HEK293 (cell line): ENCODE results near the gene OPN1MW3.
"Not testable (repeated sequence)": the region's sequence is repeated elsewhere in the genome, so short reads cannot be mapped to it uniquely, and the experiment has no call there.

Experiments used
- ELK4 ChIP-seq: IDR thresholded peaks from 2 replicates; pipeline ENCODE4 v1.6.1; 2011; ENCODE audit warnings: mild to moderate bottlenecking, low read depth, low read length, borderline replicate concordance
- GLI2 ChIP-seq: fragments of 450-650 bp; formaldehyde crosslinking; IDR thresholded peaks from 2 replicates; pipeline ENCODE4; 2017; ENCODE audit warnings: missing biosample characterization, missing genetic modification characterization, low read depth, borderline replicate concordance
- GLIS1 ChIP-seq: fragments of 450-650 bp; formaldehyde crosslinking; IDR thresholded peaks from 2 replicates; pipeline ENCODE4 v1.5.1; 2016; ENCODE audit warnings: missing biosample characterization, missing genetic modification characterization
- KLF17 ChIP-seq: fragments of 450-650 bp; formaldehyde crosslinking; IDR thresholded peaks from 2 replicates; pipeline ENCODE4 v1.5.1; 2016; ENCODE audit warnings: missing biosample characterization, missing genetic modification characterization
- PRDM6 ChIP-seq: fragments of 450-650 bp; formaldehyde crosslinking; IDR thresholded peaks from 2 replicates; pipeline ENCODE4 v1.5.1; 2017; ENCODE audit warnings: missing biosample characterization, missing genetic modification characterization
- ZNF133 ChIP-seq: fragments of 450-650 bp; formaldehyde crosslinking; IDR thresholded peaks from 2 replicates; pipeline ENCODE4 v1.5.1; 2016; ENCODE audit warnings: missing biosample characterization, missing genetic modification characterization
- ZNF48 ChIP-seq: fragments of 450-650 bp; formaldehyde crosslinking; IDR thresholded peaks from 2 replicates; pipeline ENCODE4 v1.5.1; 2016; ENCODE audit warnings: missing biosample characterization, missing genetic modification characterization
- ZNF510 ChIP-seq: fragments of 450-650 bp; formaldehyde crosslinking; IDR thresholded peaks from 2 replicates; pipeline ENCODE4 v1.5.1; 2018; ENCODE audit warnings: mild to moderate bottlenecking, missing genetic modification characterization, missing biosample characterization; ENCODE audit not compliant: insufficient replicate concordance
- ZNF660 ChIP-seq: fragments of 450-650 bp; IDR thresholded peaks from 2 replicates; pipeline ENCODE4 v1.5.1; 2018; ENCODE audit warnings: missing biosample characterization, mild to moderate bottlenecking, missing genetic modification characterization
- ZNF670 ChIP-seq: fragments of 450-650 bp; formaldehyde crosslinking; IDR thresholded peaks from 2 replicates; pipeline ENCODE4 v1.5.1; 2016; ENCODE audit warnings: missing biosample characterization, missing genetic modification characterization, low read depth
- TF ChIP-seq, protein P1 (sequence below): fragments of 450-650 bp; formaldehyde crosslinking; IDR thresholded peaks from 2 replicates; pipeline ENCODE4 v1.5.1; 2016; ENCODE audit warnings: missing biosample characterization, missing genetic modification characterization
- TF ChIP-seq, protein P2 (sequence below): fragments of 450-650 bp; formaldehyde crosslinking; IDR thresholded peaks from 2 replicates; pipeline ENCODE4 v1.5.1; 2016; ENCODE audit warnings: missing biosample characterization, missing genetic modification characterization

DNA sequence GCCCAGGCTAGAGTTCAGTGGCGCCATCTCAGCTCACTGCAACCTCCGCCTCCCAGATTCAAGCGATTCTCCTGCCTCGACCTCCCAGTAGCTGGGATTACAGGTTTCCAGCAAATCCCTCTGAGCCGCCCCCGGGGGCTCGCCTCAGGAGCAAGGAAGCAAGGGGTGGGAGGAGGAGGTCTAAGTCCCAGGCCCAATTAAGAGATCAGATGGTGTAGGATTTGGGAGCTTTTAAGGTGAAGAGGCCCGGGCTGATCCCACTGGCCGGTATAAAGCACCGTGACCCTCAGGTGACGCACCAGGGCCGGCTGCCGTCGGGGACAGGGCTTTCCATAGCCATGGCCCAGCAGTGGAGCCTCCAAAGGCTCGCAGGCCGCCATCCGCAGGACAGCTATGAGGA is at the start of gene OPN1MW3:
- TF ChIP-seq ZNF510 (tag by site-specific recombination); PRDM6 (tag by site-specific recombination); GLIS1 (tag by site-specific recombination); KLF17; ZNF133; ZNF670 (tag by site-specific recombination); ZNF48 (tag by site-specific recombination); ELK4; ZNF660 (tag by site-specific recombination); GLI2 (tag by site-specific recombination): not testable (repeated sequence)
- TF ChIP-seq, protein P1, sequence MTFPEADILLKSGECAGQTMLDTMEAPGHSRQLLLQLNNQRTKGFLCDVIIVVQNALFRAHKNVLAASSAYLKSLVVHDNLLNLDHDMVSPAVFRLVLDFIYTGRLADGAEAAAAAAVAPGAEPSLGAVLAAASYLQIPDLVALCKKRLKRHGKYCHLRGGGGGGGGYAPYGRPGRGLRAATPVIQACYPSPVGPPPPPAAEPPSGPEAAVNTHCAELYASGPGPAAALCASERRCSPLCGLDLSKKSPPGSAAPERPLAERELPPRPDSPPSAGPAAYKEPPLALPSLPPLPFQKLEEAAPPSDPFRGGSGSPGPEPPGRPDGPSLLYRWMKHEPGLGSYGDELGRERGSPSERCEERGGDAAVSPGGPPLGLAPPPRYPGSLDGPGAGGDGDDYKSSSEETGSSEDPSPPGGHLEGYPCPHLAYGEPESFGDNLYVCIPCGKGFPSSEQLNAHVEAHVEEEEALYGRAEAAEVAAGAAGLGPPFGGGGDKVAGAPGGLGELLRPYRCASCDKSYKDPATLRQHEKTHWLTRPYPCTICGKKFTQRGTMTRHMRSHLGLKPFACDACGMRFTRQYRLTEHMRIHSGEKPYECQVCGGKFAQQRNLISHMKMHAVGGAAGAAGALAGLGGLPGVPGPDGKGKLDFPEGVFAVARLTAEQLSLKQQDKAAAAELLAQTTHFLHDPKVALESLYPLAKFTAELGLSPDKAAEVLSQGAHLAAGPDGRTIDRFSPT (tag by site-specific recombination) = not testable (repeated sequence)
- TF ChIP-seq, protein P2, sequence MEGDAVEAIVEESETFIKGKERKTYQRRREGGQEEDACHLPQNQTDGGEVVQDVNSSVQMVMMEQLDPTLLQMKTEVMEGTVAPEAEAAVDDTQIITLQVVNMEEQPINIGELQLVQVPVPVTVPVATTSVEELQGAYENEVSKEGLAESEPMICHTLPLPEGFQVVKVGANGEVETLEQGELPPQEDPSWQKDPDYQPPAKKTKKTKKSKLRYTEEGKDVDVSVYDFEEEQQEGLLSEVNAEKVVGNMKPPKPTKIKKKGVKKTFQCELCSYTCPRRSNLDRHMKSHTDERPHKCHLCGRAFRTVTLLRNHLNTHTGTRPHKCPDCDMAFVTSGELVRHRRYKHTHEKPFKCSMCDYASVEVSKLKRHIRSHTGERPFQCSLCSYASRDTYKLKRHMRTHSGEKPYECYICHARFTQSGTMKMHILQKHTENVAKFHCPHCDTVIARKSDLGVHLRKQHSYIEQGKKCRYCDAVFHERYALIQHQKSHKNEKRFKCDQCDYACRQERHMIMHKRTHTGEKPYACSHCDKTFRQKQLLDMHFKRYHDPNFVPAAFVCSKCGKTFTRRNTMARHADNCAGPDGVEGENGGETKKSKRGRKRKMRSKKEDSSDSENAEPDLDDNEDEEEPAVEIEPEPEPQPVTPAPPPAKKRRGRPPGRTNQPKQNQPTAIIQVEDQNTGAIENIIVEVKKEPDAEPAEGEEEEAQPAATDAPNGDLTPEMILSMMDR (tag by site-specific recombination) = not testable (repeated sequence)
